ENCODE data around the gene ULK4. TPM values are rescaled to one million over a fixed set of nuclear protein-coding genes. Genes with fewer than 3 reads are reported as not detected.

The ULK4 gene
- total RNA-seq, 1 experiment from 2014 or later: 14.3 TPM

DNA sequence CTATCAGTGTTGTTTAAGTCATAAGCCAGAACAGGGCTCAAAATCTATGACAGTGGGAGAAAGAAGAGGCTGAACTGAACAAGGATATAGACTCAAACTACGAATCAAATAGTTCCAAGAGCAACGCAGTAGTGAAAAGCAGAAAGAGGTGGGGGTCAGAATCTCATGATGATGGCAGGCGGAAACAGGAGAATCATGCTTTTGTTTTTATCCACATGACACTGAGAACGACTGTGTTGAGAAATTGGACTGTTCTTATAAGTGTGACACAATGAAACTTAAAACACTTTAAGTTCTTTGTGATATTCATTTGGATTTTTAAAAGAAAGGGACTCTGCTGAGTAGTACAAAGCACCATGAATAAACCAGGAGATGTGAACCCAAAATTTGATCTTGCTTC lies 309.4 kb downstream of the ULK4 start:
- no peaks in the 10 kb centered on the region for H3K27me3 ChIP-seq (ENCODE audit: control insufficient read depth, insufficient read depth, low read length)
- intact Hi-C loops (cut with micrococcal nuclease; ENCODE audit: unreplicated experiment) (no loop called here), in situ Hi-C loops (cut with HindIII; ENCODE audit: low pct_unique_long_range_greater_than_20kb, low sequenced_read_pairs) (no loop called here)
- H3K36me3 ChIP-seq (ENCODE audit: control insufficient read depth, insufficient read depth, low read length): no peaks in the 10 kb centered on the region
- POLR2A ChIA-PET: no interaction called here
- no peak overlapping the region for H3K4me3 ChIP-seq (ENCODE audit: low read depth in 2 of 2, low read length in 2 of 2)
- BruUV-seq (replicated peaks): no TSS peak
- ATAC-seq (no peak), DNase-seq (ENCODE audit: low read depth, low spot score) (no peak)
- CTCF ChIA-PET: no interaction called here
- TF ChIP-seq, protein P1, sequence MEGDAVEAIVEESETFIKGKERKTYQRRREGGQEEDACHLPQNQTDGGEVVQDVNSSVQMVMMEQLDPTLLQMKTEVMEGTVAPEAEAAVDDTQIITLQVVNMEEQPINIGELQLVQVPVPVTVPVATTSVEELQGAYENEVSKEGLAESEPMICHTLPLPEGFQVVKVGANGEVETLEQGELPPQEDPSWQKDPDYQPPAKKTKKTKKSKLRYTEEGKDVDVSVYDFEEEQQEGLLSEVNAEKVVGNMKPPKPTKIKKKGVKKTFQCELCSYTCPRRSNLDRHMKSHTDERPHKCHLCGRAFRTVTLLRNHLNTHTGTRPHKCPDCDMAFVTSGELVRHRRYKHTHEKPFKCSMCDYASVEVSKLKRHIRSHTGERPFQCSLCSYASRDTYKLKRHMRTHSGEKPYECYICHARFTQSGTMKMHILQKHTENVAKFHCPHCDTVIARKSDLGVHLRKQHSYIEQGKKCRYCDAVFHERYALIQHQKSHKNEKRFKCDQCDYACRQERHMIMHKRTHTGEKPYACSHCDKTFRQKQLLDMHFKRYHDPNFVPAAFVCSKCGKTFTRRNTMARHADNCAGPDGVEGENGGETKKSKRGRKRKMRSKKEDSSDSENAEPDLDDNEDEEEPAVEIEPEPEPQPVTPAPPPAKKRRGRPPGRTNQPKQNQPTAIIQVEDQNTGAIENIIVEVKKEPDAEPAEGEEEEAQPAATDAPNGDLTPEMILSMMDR (IDR thresholded peaks at IDR 0.05): no peak
- no peak for TF ChIP-seq TCF7L2 (IDR thresholded peaks at IDR 0.05; ENCODE audit: low read depth, low read length)
- TF ChIP-seq POLR2AphosphoS5 (IDR thresholded peaks at IDR 0.05; ENCODE audit: low read depth, low read length): no peak
- no peak for TF ChIP-seq SIN3A (IDR thresholded peaks at IDR 0.05; ENCODE audit: borderline replicate concordance, insufficient read depth, low read depth, low read length)
- no peak for TF ChIP-seq REST (IDR thresholded peaks at IDR 0.05; ENCODE audit: insufficient read depth in 1 of 2, low read depth in 2 of 2, low read length in 1 of 2)
- no peaks in the 10 kb centered on the region for H3K9me3 ChIP-seq (ENCODE audit: control insufficient read depth, insufficient read depth, low read depth, low read length)
- H3K4me1 ChIP-seq (ENCODE audit: control insufficient read depth, insufficient read depth, low read length): no peaks in the 10 kb centered on the region
- H3K27ac ChIP-seq (ENCODE audit: low read length): no peak overlapping the region

- no peak for ATAC-seq
- Histone ChIP-seq H3K4me1 (ENCODE audit: control insufficient read depth, insufficient read depth, low read length) (no peaks in the 10 kb centered on the region), H3K27ac (ENCODE audit: low read length) (no peak overlapping the region), H3K36me3 (ENCODE audit: control insufficient read depth, insufficient read depth, low read length) (no peaks in the 10 kb centered on the region), H3K4me3 (ENCODE audit: low read depth in 2 of 2, low read length in 2 of 2) (no peak overlapping the region), H3K9me3 (ENCODE audit: control insufficient read depth, insufficient read depth, low read depth, low read length) (no peaks in the 10 kb centered on the region), H3K27me3 (ENCODE audit: control insufficient read depth, insufficient read depth, low read length) (no peaks in the 10 kb centered on the region)
- DNase-seq (ENCODE audit: low read depth, low spot score): no peak
- no TSS peak for BruUV-seq (replicated peaks)
- in situ Hi-C loops (cut with HindIII; ENCODE audit: low pct_unique_long_range_greater_than_20kb, low sequenced_read_pairs): no loop called here
- intact Hi-C loops (cut with micrococcal nuclease; ENCODE audit: unreplicated experiment): no loop called here
- TF ChIP-seq TCF7L2 (IDR thresholded peaks at IDR 0.05; ENCODE audit: low read depth, low read length) (no peak), POLR2AphosphoS5 (IDR thresholded peaks at IDR 0.05; ENCODE audit: low read depth, low read length) (no peak), SIN3A (IDR thresholded peaks at IDR 0.05; ENCODE audit: borderline replicate concordance, insufficient read depth, low read depth, low read length) (no peak), REST (IDR thresholded peaks at IDR 0.05; ENCODE audit: insufficient read depth in 1 of 2, low read depth in 2 of 2, low read length in 1 of 2) (no peak)
- TF ChIP-seq, protein P1 (IDR thresholded peaks at IDR 0.05): no peak
- POLR2A ChIA-PET: no interaction called here
- CTCF ChIA-PET: no interaction called here
Observed at GRCh38 chr3:41651718-41652117, 310.2 kb downstream of the ULK4 start.
